Stimulated activated CD4-positive, alpha-beta T cell treated with anti-CD3 and anti-CD28 coated beads, Interleukin-4, amount 100 ng/mL, for 1 hour (primary cell): ENCODE results near the gene EPM2AIP1.

Source experiments
- DNase-seq: peaks from one replicate; pipeline ENCODE4 v3.0.0-alpha.2; 2020

Gene EPM2AIP1

GRCh38 chr3:36944641-36945270, 48.2 kb downstream of the EPM2AIP1 start, which contains the start of gene TRANK1:
Gene TRANK1, minus strand, starts transcription at chr3:36945054. Its CDS starts 245 bp downstream, at chr3:36944809.
- peak; percentile 83 for DNase-seq

GRCh38 chr3:36944012-36944640, 48.8 kb downstream of the EPM2AIP1 start:
- peak; percentile 42 for DNase-seq

GRCh38 chr3:36943601-36944000, 49.3 kb downstream of the EPM2AIP1 start:
- no peak for DNase-seq

GRCh38 chr3:36942638-36943248, 50.2 kb downstream of the EPM2AIP1 start:
- DNase-seq = no peak

- no peak for DNase-seq
Observed at GRCh38 chr3:36941658-36942057, 51.3 kb downstream of the EPM2AIP1 start.

- no peak for DNase-seq
Observed at GRCh38 chr3:36941162-36941561, 51.8 kb downstream of the EPM2AIP1 start.

- no peak for DNase-seq
Observed at GRCh38 chr3:36937492-36937891, 55.4 kb downstream of the EPM2AIP1 start.
